Measurements from ENCODE around the gene NFRKB. TPM values are rescaled to one million over a fixed set of nuclear protein-coding genes. Genes with fewer than 3 reads are reported as not detected.

NFRKB gene
- total and polyA plus RNA-seq, 2 donors from 2014 or later = 7.0 to 25.2 TPM

DNA sequence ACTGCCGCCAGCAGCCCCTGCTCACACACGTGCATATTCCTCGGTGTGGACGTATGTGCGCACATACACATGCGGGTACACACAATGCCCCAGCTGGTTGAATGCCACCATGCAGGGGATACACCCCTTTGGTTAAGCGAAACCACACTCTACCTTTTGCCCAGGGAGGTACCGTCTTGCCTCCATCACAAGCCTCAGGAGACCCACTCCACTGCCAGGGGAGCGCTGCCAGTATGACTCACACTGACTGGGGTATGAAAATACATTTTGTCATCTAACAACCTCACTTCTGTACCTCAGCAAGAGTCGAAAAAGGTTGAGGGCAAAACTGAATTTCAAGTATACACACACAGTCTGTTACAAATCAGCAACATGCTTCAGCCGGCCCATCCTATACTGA, 40.3 kb downstream of the NFRKB start:
- no peak overlapping the region for H3K4me3 ChIP-seq (ENCODE audit: low read length in 3 of 3)
- TF ChIP-seq, protein P1, sequence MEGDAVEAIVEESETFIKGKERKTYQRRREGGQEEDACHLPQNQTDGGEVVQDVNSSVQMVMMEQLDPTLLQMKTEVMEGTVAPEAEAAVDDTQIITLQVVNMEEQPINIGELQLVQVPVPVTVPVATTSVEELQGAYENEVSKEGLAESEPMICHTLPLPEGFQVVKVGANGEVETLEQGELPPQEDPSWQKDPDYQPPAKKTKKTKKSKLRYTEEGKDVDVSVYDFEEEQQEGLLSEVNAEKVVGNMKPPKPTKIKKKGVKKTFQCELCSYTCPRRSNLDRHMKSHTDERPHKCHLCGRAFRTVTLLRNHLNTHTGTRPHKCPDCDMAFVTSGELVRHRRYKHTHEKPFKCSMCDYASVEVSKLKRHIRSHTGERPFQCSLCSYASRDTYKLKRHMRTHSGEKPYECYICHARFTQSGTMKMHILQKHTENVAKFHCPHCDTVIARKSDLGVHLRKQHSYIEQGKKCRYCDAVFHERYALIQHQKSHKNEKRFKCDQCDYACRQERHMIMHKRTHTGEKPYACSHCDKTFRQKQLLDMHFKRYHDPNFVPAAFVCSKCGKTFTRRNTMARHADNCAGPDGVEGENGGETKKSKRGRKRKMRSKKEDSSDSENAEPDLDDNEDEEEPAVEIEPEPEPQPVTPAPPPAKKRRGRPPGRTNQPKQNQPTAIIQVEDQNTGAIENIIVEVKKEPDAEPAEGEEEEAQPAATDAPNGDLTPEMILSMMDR (IDR thresholded peaks at IDR 0.05; ENCODE audit: borderline replicate concordance, extremely low read depth, insufficient read depth) = no peak
- H3K27me3 ChIP-seq (ENCODE audit: control insufficient read depth, insufficient read depth, low read length) = no peaks in the 10 kb centered on the region
- H3K9me3 ChIP-seq (ENCODE audit: control insufficient read depth in 2 of 3, insufficient read depth in 1 of 3, low read length in 3 of 3) = no peaks in the 10 kb centered on the region
- H3K4me1 ChIP-seq (ENCODE audit: control insufficient read depth in 2 of 3, insufficient read depth in 2 of 3, low read depth in 1 of 3, low read length in 3 of 3) = peaks cover 0 to 3% (median 0%) of the 10 kb centered on the region in 3 donors
- DNase-seq = no peak
- H3K36me3 ChIP-seq (ENCODE audit: control insufficient read depth in 2 of 3, insufficient read depth in 3 of 3, low read length in 3 of 3) = peaks cover 0 to 3% (median 0%) of the 10 kb centered on the region in 3 donors
- intact Hi-C loops (cut with DNase I) = no loop called here
- FAIRE-seq = no peak
- H3K27ac ChIP-seq (ENCODE audit: low read depth in 2 of 2, low read length in 2 of 2) = no peak overlapping the region
- H3K9ac ChIP-seq (ENCODE audit: low read length in 3 of 3) = no peak overlapping the region

DNA sequence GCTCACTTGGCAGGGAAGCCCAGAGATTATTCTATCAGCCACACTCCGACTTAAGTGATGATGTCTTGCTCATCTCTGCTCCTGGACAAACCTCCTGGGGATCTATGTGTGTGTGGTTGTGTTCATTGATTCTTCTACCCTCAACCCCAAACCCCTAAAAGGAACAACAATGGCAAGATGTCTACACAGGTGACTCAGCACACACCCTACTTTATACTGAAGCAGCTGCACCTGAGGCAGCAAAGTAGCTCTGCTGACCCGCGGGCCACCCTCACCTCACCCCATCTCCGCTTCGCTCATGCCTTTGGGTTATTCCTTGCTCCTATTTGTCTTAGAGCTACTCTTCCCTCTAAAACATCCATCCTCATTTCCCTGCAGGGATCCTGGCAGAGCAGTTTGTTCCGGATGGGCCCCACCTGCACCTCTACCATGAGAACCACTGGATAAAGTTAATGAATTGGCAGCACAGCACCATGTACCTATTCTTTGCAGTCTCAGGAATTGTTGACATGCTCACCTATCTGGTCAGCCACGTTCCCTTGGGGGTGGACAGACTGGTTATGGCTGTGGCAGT, 41.1 kb downstream of the NFRKB start:
- TF ChIP-seq, protein P1 (IDR thresholded peaks at IDR 0.05; ENCODE audit: borderline replicate concordance, extremely low read depth, insufficient read depth) = no peak
- DNase-seq (no peak), FAIRE-seq (no peak)
- Histone ChIP-seq H3K9ac (ENCODE audit: low read length in 3 of 3) (no peak overlapping the region), H3K27me3 (ENCODE audit: control insufficient read depth, insufficient read depth, low read length) (no peaks in the 10 kb centered on the region), H3K9me3 (ENCODE audit: control insufficient read depth in 2 of 3, insufficient read depth in 1 of 3, low read length in 3 of 3) (no peaks in the 10 kb centered on the region), H3K4me1 (ENCODE audit: control insufficient read depth in 2 of 3, insufficient read depth in 2 of 3, low read depth in 1 of 3, low read length in 3 of 3) (peaks cover 0 to 3% (median 0%) of the 10 kb centered on the region in 3 donors), H3K4me3 (ENCODE audit: low read length in 3 of 3) (no peak overlapping the region), H3K36me3 (ENCODE audit: control insufficient read depth in 2 of 3, insufficient read depth in 3 of 3, low read length in 3 of 3) (peaks cover 0 to 3% (median 0%) of the 10 kb centered on the region in 3 donors), H3K27ac (ENCODE audit: low read depth in 2 of 2, low read length in 2 of 2) (no peak overlapping the region)
- intact Hi-C loops (cut with DNase I) = no loop called here

DNA sequence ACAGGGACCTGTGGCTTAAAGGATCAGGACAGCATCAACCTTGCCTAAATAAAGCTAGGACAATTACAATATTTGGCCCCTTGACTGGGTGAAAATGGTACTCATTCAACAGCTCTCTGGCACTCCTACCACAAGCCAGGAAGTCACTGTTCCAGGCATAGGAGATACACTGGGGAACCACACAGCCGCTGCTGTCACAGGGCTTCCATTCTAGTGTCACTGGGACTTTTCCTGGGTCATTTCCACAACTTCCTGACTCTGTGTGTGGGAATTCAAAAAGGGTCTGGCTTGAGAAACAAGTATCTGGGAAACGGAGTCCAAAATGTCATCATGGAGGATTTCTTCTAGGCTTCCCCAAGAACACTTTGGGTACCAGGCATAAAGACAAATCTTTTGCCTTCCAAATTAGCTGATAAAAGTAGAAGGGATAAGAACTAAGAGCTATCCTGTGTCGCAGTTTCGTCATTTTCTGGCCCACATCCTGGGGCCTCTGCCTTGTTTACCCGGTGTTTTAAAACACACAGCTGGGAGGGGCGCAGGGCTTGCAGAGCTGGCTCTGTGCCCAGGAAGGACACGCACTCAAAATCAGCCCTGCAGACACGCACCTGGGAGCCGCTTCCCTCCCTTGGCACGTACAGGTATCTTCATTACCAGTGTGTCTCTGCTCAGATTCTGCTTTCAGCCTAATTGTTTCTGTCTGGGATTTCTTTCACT, 41.7 kb downstream of the NFRKB start:
- Histone ChIP-seq H3K27me3 (ENCODE audit: control insufficient read depth, insufficient read depth, low read length) (no peaks in the 10 kb centered on the region), H3K9me3 (ENCODE audit: control insufficient read depth in 2 of 3, insufficient read depth in 1 of 3, low read length in 3 of 3) (no peaks in the 10 kb centered on the region), H3K4me3 (ENCODE audit: low read length in 3 of 3) (no peak overlapping the region), H3K27ac (ENCODE audit: low read depth in 2 of 2, low read length in 2 of 2) (no peak overlapping the region), H3K36me3 (ENCODE audit: control insufficient read depth in 2 of 3, insufficient read depth in 3 of 3, low read length in 3 of 3) (peaks cover 0 to 2% (median 0%) of the 10 kb centered on the region in 3 donors), H3K9ac (ENCODE audit: low read length in 3 of 3) (no peak overlapping the region), H3K4me1 (ENCODE audit: control insufficient read depth in 2 of 3, insufficient read depth in 2 of 3, low read depth in 1 of 3, low read length in 3 of 3) (peaks cover 0 to 3% (median 0%) of the 10 kb centered on the region in 3 donors)
- intact Hi-C loops (cut with DNase I) = no loop called here
- TF ChIP-seq, protein P1 (IDR thresholded peaks at IDR 0.05; ENCODE audit: borderline replicate concordance, extremely low read depth, insufficient read depth) = no peak
- FAIRE-seq = no peak
- peak in 4 of 5 donors; percentile 32 to 85 (median 52) for DNase-seq

Measured in kidney (tissue), 14 donors.